Activated CD4-positive, alpha-beta T cell treated with anti-CD3 and anti-CD28 coated beads, Interleukin-2, Interleukin-6, amounts not matched to agents 100 ng/mL and 50 ng/mL, durations not matched to agents 16 hours and 8 hours (primary cell): ENCODE data around the gene ATRNL1.

Experiments used
- DNase-seq: peaks from one replicate; pipeline ENCODE4 v3.0.0-alpha.2; 2020

The ATRNL1 gene

GRCh38 chr10:115854740-115855435 lies 761.7 kb downstream of the ATRNL1 start:
- DNase-seq, result no peak

- DNase-seq, result no peak
Observed at GRCh38 chr10:115856580-115856979, 763.4 kb downstream of the ATRNL1 start.

- no peak for DNase-seq
Observed at GRCh38 chr10:115857856-115858255, 764.7 kb downstream of the ATRNL1 start.

GRCh38 chr10:115860182-115861107 lies 767.3 kb downstream of the ATRNL1 start:
- no peak for DNase-seq

GRCh38 chr10:115861455-115861854 lies 768.3 kb downstream of the ATRNL1 start:
- DNase-seq, result no peak

- no peak for DNase-seq
Observed at GRCh38 chr10:115861864-115862263, 768.7 kb downstream of the ATRNL1 start.

GRCh38 chr10:115866174-115866573 lies 773.0 kb downstream of the ATRNL1 start:
- DNase-seq, result no peak

GRCh38 chr10:115866691-115867090 lies 773.5 kb downstream of the ATRNL1 start:
- no peak for DNase-seq

- DNase-seq, result no peak
Observed at GRCh38 chr10:115867305-115867704, 774.1 kb downstream of the ATRNL1 start.

GRCh38 chr10:115871855-115872254 lies 778.7 kb downstream of the ATRNL1 start:
- no peak for DNase-seq

- DNase-seq, result no peak
Observed at GRCh38 chr10:115875172-115875571, 782.0 kb downstream of the ATRNL1 start.

GRCh38 chr10:115879372-115880089 lies 786.4 kb downstream of the ATRNL1 start:
- DNase-seq, result no peak

- no peak for DNase-seq
Observed at GRCh38 chr10:115882021-115882420, 788.9 kb downstream of the ATRNL1 start.

GRCh38 chr10:115883372-115883771 lies 790.2 kb downstream of the ATRNL1 start:
- no peak for DNase-seq

- DNase-seq, result no peak
Observed at GRCh38 chr10:115884331-115884730, 791.2 kb downstream of the ATRNL1 start.

- DNase-seq, result no peak
Observed at GRCh38 chr10:115895166-115895565, 802.0 kb downstream of the ATRNL1 start.

- DNase-seq, result no peak
Observed at GRCh38 chr10:115898242-115898641, 805.1 kb downstream of the ATRNL1 start.

GRCh38 chr10:115902596-115902995 lies 809.4 kb downstream of the ATRNL1 start:
- no peak for DNase-seq

GRCh38 chr10:115903207-115903606 lies 810.0 kb downstream of the ATRNL1 start:
- DNase-seq, result no peak

GRCh38 chr10:115903845-115904244 lies 810.7 kb downstream of the ATRNL1 start:
- no peak for DNase-seq

GRCh38 chr10:115909037-115909436 lies 815.9 kb downstream of the ATRNL1 start:
- DNase-seq, result no peak

GRCh38 chr10:115909962-115910731 lies 817.0 kb downstream of the ATRNL1 start:
- no peak for DNase-seq

- no peak for DNase-seq
Observed at GRCh38 chr10:115914475-115914874, 821.3 kb downstream of the ATRNL1 start.
